Esophagus muscularis mucosa (tissue), 4 donors: ENCODE measurements around the gene ADAMTS14.

ENCODE experiments used
- EP300 ChIP-seq: sonication (generic); formaldehyde crosslinking; IDR thresholded peaks from one replicate; pipeline ENCODE4 v1.6.1; 2017; ENCODE audit warnings: antibody characterized with exemption
- POLR2A ChIP-seq: fragments of 450-650 bp; IDR thresholded peaks from one replicate; pipeline ENCODE4 v1.6.1; 2017; ENCODE audit warnings: antibody characterized with exemption, moderate library complexity, mild to moderate bottlenecking, low read depth
- POLR2AphosphoS5 ChIP-seq, 2 donors: sonication (generic); formaldehyde crosslinking; IDR thresholded peaks; one replicate each; pipeline ENCODE4 v1.6.1; 2017; ENCODE audit warnings: antibody characterized with exemption in 2 of 2
- TF ChIP-seq, protein P1 (sequence below), 3 experiments: fragments of 200-600 bp in 2 of 3; fragments of 450-650 bp in 1 of 3; sonication (generic) in 2 of 3; IDR thresholded peaks; one replicate each; pipeline ENCODE4 v1.5.1; 2017 to 2019; ENCODE audit warnings: antibody characterized with exemption in 3 of 3, mild to moderate bottlenecking in 2 of 3, moderate library complexity in 1 of 3

DNA sequence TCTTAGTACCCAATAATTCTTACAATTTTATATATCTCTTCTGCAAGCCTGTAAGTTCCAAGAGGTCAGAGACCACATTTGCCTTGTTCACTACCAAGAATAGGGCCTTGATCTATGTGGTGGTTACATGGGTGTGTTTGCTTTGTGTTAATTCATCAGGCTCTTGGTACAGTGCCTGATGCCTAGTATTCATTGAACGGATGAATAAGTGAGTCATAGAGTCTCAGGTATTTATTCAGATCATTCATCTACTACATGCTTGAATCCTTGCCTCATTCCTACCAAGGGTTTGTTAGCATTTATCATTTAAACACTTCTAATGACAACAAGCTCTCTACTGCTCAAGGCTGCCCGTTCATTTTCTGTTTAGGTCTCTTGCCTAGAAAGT is 132.1 kb downstream of the ADAMTS14 start:
- TF ChIP-seq, protein P1, sequence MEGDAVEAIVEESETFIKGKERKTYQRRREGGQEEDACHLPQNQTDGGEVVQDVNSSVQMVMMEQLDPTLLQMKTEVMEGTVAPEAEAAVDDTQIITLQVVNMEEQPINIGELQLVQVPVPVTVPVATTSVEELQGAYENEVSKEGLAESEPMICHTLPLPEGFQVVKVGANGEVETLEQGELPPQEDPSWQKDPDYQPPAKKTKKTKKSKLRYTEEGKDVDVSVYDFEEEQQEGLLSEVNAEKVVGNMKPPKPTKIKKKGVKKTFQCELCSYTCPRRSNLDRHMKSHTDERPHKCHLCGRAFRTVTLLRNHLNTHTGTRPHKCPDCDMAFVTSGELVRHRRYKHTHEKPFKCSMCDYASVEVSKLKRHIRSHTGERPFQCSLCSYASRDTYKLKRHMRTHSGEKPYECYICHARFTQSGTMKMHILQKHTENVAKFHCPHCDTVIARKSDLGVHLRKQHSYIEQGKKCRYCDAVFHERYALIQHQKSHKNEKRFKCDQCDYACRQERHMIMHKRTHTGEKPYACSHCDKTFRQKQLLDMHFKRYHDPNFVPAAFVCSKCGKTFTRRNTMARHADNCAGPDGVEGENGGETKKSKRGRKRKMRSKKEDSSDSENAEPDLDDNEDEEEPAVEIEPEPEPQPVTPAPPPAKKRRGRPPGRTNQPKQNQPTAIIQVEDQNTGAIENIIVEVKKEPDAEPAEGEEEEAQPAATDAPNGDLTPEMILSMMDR (IDR thresholded peaks at IDR 0.05), result no peak
- TF ChIP-seq POLR2A, result no peak
- TF ChIP-seq POLR2AphosphoS5 (IDR thresholded peaks at IDR 0.05), result no peak
- TF ChIP-seq EP300, result no peak
